Measurements from ENCODE around the gene SYT5.
"Not testable (repeated sequence)": the region's sequence is repeated elsewhere in the genome, so short reads cannot be mapped to it uniquely, and the experiment has no call there.

Gene SYT5

DNA sequence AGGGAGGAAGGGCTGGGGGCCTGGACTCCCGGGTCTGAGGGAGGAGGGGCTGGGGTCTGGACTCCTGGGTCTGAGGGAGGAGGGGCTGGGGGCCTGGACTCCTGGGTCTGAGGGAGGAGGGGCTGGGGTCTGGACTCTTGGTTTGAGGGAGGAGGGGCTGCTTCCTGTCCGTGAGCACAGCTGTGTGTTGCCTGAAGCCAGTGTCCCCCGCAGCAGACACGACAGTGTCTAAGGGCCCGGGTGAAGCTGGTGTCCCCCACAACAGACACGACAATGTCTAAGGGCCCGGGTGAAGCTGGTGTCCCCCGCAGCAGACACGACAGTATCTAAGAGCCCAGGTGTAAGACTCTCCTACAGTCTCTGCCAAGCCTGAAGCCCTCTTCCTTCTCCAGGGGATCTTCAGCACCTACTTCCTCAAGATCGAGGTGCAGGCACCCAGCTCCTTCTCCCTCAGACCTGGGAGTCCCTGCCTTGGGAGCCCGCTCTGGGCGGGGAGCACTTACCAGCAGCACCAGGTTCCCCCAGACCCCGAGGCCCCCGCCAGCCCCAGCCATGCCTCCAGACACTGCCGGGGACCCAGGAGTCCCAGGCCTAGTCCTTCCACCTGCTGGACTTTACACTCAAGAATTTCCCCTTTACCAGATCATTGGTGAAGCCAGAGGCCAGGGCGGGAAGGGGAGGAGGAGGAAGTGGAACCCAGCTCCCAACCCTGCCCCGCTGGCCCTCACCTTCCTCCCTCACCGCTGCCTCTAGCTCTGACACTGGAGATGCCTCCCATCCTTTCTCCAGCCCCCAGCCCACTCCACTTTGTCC lies 29.0 kb upstream of the SYT5 start, which contains the start of gene PTPRH:
TSS of gene PTPRH (minus strand) at position 622 of the 813 bp plus-strand sequence. CDS start at position 554, 68 bp downstream.
- no peak for DNase-seq (ENCODE audit: low spot score)

- peak; percentile 84 for DNase-seq (ENCODE audit: low spot score)
Observed at GRCh38 chr19:55206664-55207500, 26.8 kb upstream of the SYT5 start.

DNA sequence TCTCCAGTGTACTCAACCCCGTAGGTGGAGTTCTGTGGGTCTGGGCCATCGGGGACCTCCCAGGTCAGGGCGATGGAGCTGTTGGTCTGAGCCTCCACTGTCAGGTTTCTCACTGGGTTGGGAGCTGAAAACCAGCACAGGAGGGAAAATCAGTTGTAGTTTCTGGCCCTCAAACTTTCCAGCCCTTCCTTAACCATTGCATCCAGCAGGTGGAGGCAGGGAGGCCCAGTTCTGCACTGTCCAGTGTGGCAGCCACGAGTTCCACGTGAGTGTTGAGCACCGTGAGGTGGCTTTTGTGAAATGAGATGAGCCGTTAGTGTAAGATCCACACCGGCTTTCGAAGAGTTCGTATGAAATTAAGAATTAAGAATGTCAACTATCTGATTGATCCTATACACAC lies 22.1 kb upstream of the SYT5 start:
- DNase-seq (ENCODE audit: low spot score), result peak; percentile 44

- DNase-seq (ENCODE audit: low spot score), result no peak
Observed at GRCh38 chr19:55199620-55200204, 19.6 kb upstream of the SYT5 start.

- no peak for DNase-seq (ENCODE audit: low spot score)
Observed at GRCh38 chr19:55198651-55199050, 18.6 kb upstream of the SYT5 start.

GRCh38 chr19:55197528-55197927 lies 17.4 kb upstream of the SYT5 start:
- DNase-seq (ENCODE audit: low spot score), result peak; percentile 23

DNA sequence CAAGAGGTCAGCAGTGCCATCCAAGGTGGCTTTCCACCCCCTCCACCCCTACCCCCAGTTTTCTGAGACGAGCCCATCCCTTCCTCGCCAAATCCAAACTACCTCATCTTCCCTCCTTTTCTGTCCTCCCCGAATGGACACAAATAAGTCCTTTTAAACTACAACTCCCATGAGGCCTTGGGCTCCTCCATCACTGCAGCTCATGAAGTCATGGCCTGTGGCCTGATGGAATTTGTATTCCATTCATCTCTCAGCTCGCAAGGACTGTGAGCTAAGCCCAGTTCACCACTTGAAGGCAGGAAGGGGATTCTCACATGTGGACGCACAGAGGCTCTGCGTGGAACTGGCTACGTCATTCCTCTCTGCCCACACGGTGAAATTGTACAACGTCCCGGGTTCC lies 16.7 kb upstream of the SYT5 start:
- no peak for DNase-seq (ENCODE audit: low spot score)

- no peak for DNase-seq (ENCODE audit: low spot score)
Observed at GRCh38 chr19:55193481-55193880, 13.4 kb upstream of the SYT5 start.

- DNase-seq (ENCODE audit: low spot score), result no peak
Observed at GRCh38 chr19:55189403-55189835, 9.3 kb upstream of the SYT5 start.

DNA sequence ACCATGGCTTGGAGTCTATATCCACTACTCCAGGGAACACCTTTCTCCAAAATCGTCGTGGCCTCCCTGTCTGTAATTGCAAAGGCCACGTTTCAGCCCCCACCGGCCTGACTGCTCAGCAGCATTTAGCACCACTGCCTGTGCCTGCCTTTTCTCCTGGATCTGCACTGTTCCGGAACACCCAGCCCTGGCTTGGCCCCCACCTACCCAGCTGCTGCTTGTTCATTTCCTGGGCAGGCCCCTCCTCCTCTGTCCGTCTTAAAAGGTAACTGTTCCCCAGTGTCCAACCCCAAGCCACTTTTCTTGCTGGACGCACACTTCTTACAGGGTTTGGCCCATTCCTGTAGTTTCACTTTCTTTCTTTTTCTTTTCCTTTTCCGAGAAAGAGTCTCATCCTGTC lies 8.5 kb upstream of the SYT5 start:
- no peak for DNase-seq (ENCODE audit: low spot score)

- DNase-seq (ENCODE audit: low spot score), result no peak
Observed at GRCh38 chr19:55186080-55186479, 6.0 kb upstream of the SYT5 start.

DNA sequence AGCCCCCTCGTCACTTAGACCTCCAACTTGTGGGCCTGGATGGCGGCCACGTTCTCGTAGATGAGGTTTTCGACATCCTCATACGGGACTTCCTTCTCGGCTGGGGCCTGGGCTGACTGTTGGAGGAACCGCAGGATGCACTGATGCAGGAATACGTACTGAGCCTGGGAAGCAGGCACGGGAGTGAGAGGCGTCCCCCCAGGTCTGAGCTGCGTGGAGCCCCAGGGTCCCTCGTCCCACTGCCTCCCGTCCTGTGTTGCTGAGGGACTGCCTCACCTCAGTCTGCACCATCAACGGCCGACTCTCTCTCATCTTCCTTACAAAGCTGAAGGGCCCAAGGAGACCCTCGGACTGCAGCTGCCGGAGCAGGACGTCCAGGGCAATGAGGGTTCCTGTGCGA lies 1.7 kb upstream of the SYT5 start:
- DNase-seq (ENCODE audit: low spot score), result no peak

GRCh38 chr19:55178781-55179599 lies 1.1 kb downstream of the SYT5 start:
- peak; percentile 42 for DNase-seq (ENCODE audit: low spot score)

DNA sequence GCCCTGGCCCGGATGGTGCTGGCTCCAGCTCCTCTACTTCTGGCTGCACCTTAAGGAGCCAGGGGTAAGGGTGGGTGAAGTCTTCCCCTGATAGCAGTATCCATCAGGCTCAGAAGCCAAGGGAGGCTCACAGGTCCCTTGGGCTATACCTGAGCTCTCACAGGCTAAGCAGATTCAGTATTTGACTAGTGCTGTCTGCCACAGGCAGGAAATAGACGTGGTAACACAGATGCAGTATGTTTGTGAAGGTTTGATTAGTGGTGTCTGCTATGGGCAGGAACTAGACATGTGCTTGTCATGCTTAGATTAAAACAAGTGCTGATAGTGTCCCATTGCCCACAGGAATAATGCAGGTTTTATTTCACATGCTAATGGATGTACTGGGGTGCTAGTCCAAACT lies 4.0 kb downstream of the SYT5 start:
- DNase-seq (ENCODE audit: low spot score), result no peak

DNA sequence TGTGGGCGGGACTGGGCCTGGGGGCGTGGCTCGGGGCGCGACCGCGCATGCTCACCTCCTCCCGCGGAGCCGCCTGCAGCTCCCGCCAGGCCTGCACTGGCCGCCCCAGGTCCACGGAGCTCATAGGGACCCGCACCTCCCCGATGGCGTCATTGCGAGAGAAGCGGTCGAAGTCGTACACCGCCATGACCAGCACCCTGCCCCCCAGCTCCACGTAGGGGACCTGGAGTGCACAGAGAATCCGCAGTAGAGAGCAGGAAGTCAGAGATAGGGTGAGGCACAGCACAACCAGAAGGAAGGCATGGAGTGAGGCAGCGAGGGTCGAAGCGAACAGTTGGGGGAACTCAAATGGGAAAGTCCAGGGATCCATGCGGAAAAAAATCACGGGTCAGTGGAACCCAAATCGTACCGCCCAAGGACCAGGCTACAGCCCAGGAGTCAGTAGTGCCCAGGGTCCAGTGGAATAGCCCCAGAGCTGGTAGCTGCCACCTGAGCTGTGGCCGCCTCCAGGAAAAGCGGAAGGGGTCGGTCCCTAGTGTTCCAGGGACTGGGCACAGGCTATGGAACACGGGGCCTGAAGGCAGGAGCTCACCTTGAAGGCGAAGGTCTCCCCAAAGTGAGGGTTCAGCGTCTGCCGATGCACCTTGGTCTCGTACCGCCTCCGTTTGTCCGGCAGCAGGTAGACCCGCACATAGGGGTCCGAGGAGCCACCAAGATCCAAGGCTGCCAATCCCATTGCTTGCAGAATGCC lies 4.8 kb downstream of the SYT5 start:
- DNase-seq (ENCODE audit: low spot score), result no peak

DNA sequence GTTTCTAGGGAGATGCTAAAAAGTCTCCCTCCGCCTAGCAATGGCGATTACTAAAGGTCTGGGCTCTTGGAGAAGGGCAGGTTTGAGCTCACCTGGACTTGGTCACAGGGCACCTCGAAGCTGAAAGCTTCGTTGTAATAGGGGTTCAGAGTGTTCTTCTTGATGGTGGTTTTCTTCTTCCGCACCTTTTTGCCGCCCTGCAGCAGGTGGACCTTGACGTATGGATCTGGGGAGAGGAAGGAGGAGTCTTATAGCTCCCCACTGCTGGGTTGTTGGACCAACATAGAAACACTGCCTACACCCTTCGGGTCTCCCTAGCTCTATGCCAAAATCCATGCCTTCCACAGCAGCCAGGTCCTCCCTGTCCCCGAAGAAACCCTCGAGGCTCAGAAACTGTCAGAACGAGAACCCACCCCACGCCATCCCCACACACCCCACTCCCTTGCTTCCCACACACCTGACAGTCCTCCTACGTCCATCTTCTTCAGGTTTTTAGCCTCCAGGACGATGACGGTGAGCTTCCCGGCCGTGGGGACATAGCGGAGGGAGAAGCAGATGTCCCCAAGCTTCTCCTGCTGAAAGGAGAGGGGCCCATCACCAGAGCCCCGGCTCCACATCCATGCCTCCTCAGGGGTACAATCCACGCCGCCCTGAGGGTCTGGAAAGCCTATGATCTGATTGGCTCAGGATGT lies 5.5 kb downstream of the SYT5 start:
- no peak for DNase-seq (ENCODE audit: low spot score)

DNA sequence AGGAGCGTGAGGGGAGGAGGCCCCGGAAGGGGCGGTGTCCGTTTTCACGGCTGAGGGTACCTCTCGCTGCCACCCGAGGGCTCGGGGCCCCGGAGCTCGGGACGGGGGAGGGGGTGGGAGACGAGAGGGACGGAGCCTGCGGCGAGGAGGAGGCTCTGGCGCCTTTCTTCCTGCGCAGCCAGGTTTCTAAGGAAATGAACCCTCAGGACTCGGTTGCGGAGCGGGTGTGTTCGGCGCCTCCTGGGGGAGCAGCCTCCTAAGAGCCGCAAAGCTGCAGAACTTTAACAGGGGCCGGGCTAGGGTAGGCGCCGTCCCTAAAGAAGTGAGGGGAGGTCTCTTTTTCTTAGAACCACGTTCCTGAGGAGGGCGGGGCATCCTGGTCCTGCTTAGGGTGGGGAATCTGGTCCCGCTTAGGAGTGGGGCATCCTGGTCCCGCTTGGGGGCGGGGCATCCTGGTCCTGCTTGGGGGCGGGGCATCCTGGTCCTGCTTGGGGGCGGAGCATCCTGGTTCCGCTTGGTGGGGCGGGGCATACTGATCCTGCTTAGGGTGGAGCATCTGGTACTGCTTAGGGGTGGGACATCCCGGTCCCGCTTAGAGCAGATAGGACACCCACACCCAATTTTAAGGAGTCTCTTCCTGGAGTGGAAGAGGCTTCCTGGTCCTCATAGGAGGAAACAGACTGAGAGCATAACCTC lies 6.2 kb downstream of the SYT5 start:
- peak; percentile 64 for DNase-seq (ENCODE audit: low spot score)

GRCh38 chr19:55173186-55173713 lies 6.8 kb downstream of the SYT5 start:
- DNase-seq (ENCODE audit: low spot score), result no peak

- no peak for DNase-seq (ENCODE audit: low spot score)
Observed at GRCh38 chr19:55172741-55173140, 7.3 kb downstream of the SYT5 start.

DNA sequence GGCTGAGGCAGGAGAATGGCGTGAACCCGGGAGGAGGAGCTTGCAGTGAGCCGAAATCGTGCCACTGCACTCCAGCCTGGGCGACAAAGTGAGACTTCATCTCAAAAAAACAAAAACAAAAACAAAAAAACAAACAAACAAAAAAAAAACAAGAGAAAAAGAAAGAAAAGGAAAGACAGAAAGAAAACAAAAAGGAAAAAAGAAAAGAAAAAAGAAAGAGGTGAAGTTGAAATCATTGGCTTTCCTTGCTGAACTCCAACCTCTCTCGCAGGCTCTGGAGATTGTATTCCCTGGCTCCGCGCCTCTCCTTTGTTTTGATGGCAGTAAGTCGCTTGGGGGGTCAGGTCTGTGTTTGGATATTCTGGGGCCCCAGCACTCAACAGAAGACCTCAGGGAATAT lies 7.8 kb downstream of the SYT5 start:
- not testable (repeated sequence) for DNase-seq (ENCODE audit: low spot score)

All from hematopoietic multipotent progenitor cell treated with erythropoietin and hydrocortisone succinate and interleukin-3 and kit ligand, for 17 days (in vitro differentiated cells).